22Rv1 (cell line): ENCODE data around the gene EAF1.

Source experiments
- CTCF ChIP-seq: fragments of 450-650 bp; IDR thresholded peaks from 2 replicates; pipeline ENCODE4 v1.5.1; 2017; ENCODE audit warnings: mild to moderate bottlenecking
- ZFX ChIP-seq: fragments of 450-650 bp; IDR thresholded peaks from 2 replicates; pipeline ENCODE4 v1.6.1; 2017; ENCODE audit warnings: antibody characterized with exemption, borderline replicate concordance

DNA sequence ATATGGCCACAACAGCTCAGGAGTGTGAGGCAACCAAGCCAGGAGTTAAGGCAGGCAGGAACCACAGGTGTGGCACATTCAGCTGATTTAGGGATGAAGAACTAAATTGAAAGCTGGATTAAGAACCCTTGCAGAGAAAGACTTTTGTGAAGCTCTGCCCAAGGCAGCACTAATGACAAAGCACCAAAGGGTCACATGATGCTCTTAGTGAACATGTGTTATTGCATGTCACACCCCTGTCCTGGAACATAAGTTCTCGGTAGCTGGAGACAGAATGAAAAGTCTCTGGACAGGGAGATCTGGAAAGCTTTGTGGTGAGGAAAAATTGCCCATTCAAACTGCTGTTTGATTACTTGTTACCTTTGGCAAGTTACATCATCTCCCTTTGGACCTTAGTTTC, 3.2 kb downstream of the EAF1 start:
- TF ChIP-seq CTCF (no peak), ZFX (no peak)
